Liver (tissue), 9 donors: Measurements from ENCODE around the gene OLFML3. TPM values are rescaled to one million over a fixed set of nuclear protein-coding genes. Genes with fewer than 3 reads are reported as not detected.
"Not testable (repeated sequence)": the region's sequence is repeated elsewhere in the genome, so short reads cannot be mapped to it uniquely, and the experiment has no call there.

ENCODE experiments used
- DNase-seq: peaks from one replicate; pipeline ENCODE4 v3.0.0-alpha.2; 2017; ENCODE audit warnings: low spot score
- H3K27ac ChIP-seq, 2 donors: one replicate each; pipeline ENCODE4 v1.7.0; 2013; ENCODE audit warnings: inconsistent platforms in 2 of 2, low read length in 2 of 2, control low read depth in 1 of 2, low read depth in 1 of 2, mild to moderate bottlenecking in 1 of 2
- H3K27me3 ChIP-seq, 4 donors: one replicate each; pipeline versions ENCODE4 v1.6.1 to v1.7.0; 2013; ENCODE audit warnings: low read length in 3 of 4, inconsistent platforms in 1 of 4, mild to moderate bottlenecking in 1 of 4, moderate library complexity in 1 of 4; ENCODE audit not compliant: control insufficient read depth in 4 of 4, insufficient read depth in 4 of 4
- H3K36me3 ChIP-seq, 4 donors: one replicate each; pipeline versions ENCODE4 v1.6.1 to v1.7.0; 2013; ENCODE audit warnings: low read length in 3 of 4, mild to moderate bottlenecking in 3 of 4, low read depth in 1 of 4, moderate library complexity in 1 of 4; ENCODE audit not compliant: control insufficient read depth in 4 of 4, insufficient read depth in 3 of 4
- H3K4me1 ChIP-seq, 4 donors: one replicate each; pipeline versions ENCODE4 v1.6.1 to v1.7.0; 2013; ENCODE audit warnings: low read length in 3 of 4, mild to moderate bottlenecking in 3 of 4, moderate library complexity in 1 of 4; ENCODE audit not compliant: control insufficient read depth in 4 of 4, insufficient read depth in 4 of 4
- H3K4me3 ChIP-seq, 3 donors: one replicate each; pipeline versions ENCODE4 v1.6.1 to v1.7.0; 2013; ENCODE audit warnings: low read length in 3 of 3, control low read depth in 1 of 3, low read depth in 1 of 3, mild to moderate bottlenecking in 1 of 3
- H3K9ac ChIP-seq, 2 donors: one replicate each; pipeline ENCODE4 v1.7.0; 2013; ENCODE audit warnings: low read length in 2 of 2, mild to moderate bottlenecking in 2 of 2, moderate library complexity in 2 of 2, control low read depth in 1 of 2, low read depth in 1 of 2
- H3K9me3 ChIP-seq, 4 donors: one replicate each; pipeline versions ENCODE4 v1.6.1 to v1.7.0; 2013; ENCODE audit warnings: low read length in 3 of 4; ENCODE audit not compliant: control insufficient read depth in 4 of 4
- ATF3 ChIP-seq: IDR thresholded peaks from 2 replicates; pipeline ENCODE4 v1.6.1; 2016; ENCODE audit warnings: antibody characterized with exemption
- CTCF ChIP-seq: fragments of 150-350 bp; IDR thresholded peaks from 2 replicates; pipeline ENCODE4 v1.5.1; 2017; ENCODE audit warnings: improper control_type of control experiment, low read depth, low read length; ENCODE audit not compliant: missing input control
- EGR1 ChIP-seq, 2 donors: IDR thresholded peaks; 2 replicates each; pipeline ENCODE4 v1.6.1; 2016 to 2018; ENCODE audit warnings: antibody characterized with exemption in 2 of 2, low read depth in 2 of 2
- FOXA1 ChIP-seq: IDR thresholded peaks from 2 replicates; pipeline ENCODE4 v1.6.1; 2016; ENCODE audit warnings: antibody characterized with exemption
- FOXA2 ChIP-seq: IDR thresholded peaks from 2 replicates; pipeline ENCODE4 v1.6.1; 2016; ENCODE audit warnings: antibody characterized with exemption
- GABPA ChIP-seq, 2 donors: IDR thresholded peaks in 1 of 2; conservative IDR thresholded peaks in 1 of 2; 2 replicates each; pipeline ENCODE4 v1.6.1; 2016; ENCODE audit warnings: antibody characterized with exemption in 2 of 2, mild to moderate bottlenecking in 1 of 2, moderate library complexity in 1 of 2
- HNF4A ChIP-seq, 2 donors: conservative IDR thresholded peaks; 2 replicates each; pipeline ENCODE4 v1.6.1; 2016; ENCODE audit warnings: antibody characterized with exemption in 2 of 2, mild to moderate bottlenecking in 2 of 2
- HNF4G ChIP-seq: IDR thresholded peaks from 2 replicates; pipeline ENCODE4 v1.6.1; 2016; ENCODE audit warnings: antibody characterized with exemption
- JUND ChIP-seq, 2 donors: IDR thresholded peaks; 2 replicates each; pipeline ENCODE4 v1.6.1; 2016; ENCODE audit warnings: antibody characterized with exemption in 2 of 2
- MAX ChIP-seq: IDR thresholded peaks from 2 replicates; pipeline ENCODE4 v1.6.1; 2016; ENCODE audit warnings: antibody characterized with exemption
- NR2F2 ChIP-seq: IDR thresholded peaks from 2 replicates; pipeline ENCODE4 v1.6.1; 2016; ENCODE audit warnings: antibody characterized with exemption
- RAD21 ChIP-seq, 2 donors: IDR thresholded peaks; 2 replicates each; pipeline ENCODE4 v1.6.1; 2016; ENCODE audit warnings: antibody characterized with exemption in 2 of 2, mild to moderate bottlenecking in 2 of 2
- REST ChIP-seq: IDR thresholded peaks from 2 replicates; pipeline ENCODE4 v1.6.1; 2016; ENCODE audit warnings: antibody characterized with exemption, mild to moderate bottlenecking
- RXRA ChIP-seq, 2 donors: IDR thresholded peaks; 2 replicates each; pipeline ENCODE4 v1.6.1; 2017 to 2018; ENCODE audit warnings: antibody characterized with exemption in 2 of 2, mild to moderate bottlenecking in 1 of 2
- SP1 ChIP-seq: IDR thresholded peaks from 2 replicates; pipeline ENCODE4 v1.6.1; 2018; ENCODE audit warnings: antibody characterized with exemption, mild to moderate bottlenecking
- TAF1 ChIP-seq: conservative IDR thresholded peaks from 2 replicates; pipeline ENCODE4 v1.6.1; 2016; ENCODE audit warnings: antibody characterized with exemption, mild to moderate bottlenecking
- YY1 ChIP-seq: IDR thresholded peaks from 2 replicates; pipeline ENCODE4 v1.6.1; 2016; ENCODE audit warnings: antibody characterized with exemption, mild to moderate bottlenecking
- WGBS: extraction: QIAGEN DNeasy Blood & Tissue Kit; methylation state at CpG from one replicate; pipeline ENCODE4 v1.1.7; 2013; 5-methylcytosine and 5-hydroxymethylcytosine counted together
- polyA plus RNA-seq, 2 donors: library from polyadenylated mRNA; stranded (reverse) in 1 of 2; unstranded in 1 of 2; fragments of 200-250 nt in 1 of 2; fragments of >200 nt in 1 of 2; fragmentation: Nextera tagmentation in 1 of 2; extraction: Ambion mirVana in 1 of 2; gene quantifications; one replicate each; pipeline versions ENCODE4 v1.2.1 to v1.2.3, GENCODE V29; 2013 to 2015
- total RNA-seq, 2 donors: library from RNA; depleted of rRNA; stranded (reverse); fragments of >200 nt; gene quantifications; one replicate each; pipeline ENCODE4 v1.2.3, GENCODE V29; 2014
- donor health status: healthy.
- donor health status: healthy.
- donor health status: healthy.
- donor health status: healthy.
- donor health status: healthy.

Gene OLFML3
- total and polyA plus RNA-seq, 4 donors: 8.3 to 16.7 (median 12.2) TPM

GRCh38 chr1:113947388-113948107, 31.7 kb upstream of the OLFML3 start:
- H3K27ac ChIP-seq: no peak overlapping the region
- no peaks in the 10 kb centered on the region for H3K27me3 ChIP-seq
- H3K9me3 ChIP-seq: no peaks in the 10 kb centered on the region
- peak overlapping the region in 1 of 2 donors; percentile 1 for H3K9ac ChIP-seq
- peaks cover 2 to 29% (median 22%) of the 10 kb centered on the region in 4 donors for H3K4me1 ChIP-seq
- no peak overlapping the region for H3K4me3 ChIP-seq
- DNase-seq: no peak
- 25% methylated on average over 3 of the region's 3 CpGs for WGBS
- peaks cover 0 to 3% (median 0%) of the 10 kb centered on the region in 4 donors for H3K36me3 ChIP-seq
- TF ChIP-seq CTCF: no peak
- TF ChIP-seq REST: no peak
- no peak for TF ChIP-seq NR2F2
- no peak for TF ChIP-seq TAF1
- TF ChIP-seq FOXA1: no peak

- 74% methylated on average over 4 of the region's 4 CpGs for WGBS
- H3K4me3 ChIP-seq, DNase-seq, H3K27me3 ChIP-seq, H3K27ac ChIP-seq, H3K9me3 ChIP-seq, H3K9ac ChIP-seq, H3K36me3 ChIP-seq: not testable (repeated sequence)
- H3K4me1 ChIP-seq: peaks cover 2 to 29% (median 22%) of the 10 kb centered on the region in 4 donors
These were observed 31.1 kb upstream of the OLFML3 start for GRCh38 chr1:113948151-113948550.

GRCh38 chr1:113949007-113949406, 30.3 kb upstream of the OLFML3 start:
- no peaks in the 10 kb centered on the region for H3K27me3 ChIP-seq
- no peak overlapping the region for H3K9ac ChIP-seq
- peaks cover 2 to 29% (median 22%) of the 10 kb centered on the region in 4 donors for H3K4me1 ChIP-seq
- no peaks in the 10 kb centered on the region for H3K9me3 ChIP-seq
- no peak overlapping the region for H3K27ac ChIP-seq
- WGBS: 31% methylated on average over 5 of the region's 5 CpGs
- DNase-seq: no peak
- no peak overlapping the region for H3K4me3 ChIP-seq
- peaks cover 0 to 2% (median 0%) of the 10 kb centered on the region in 4 donors for H3K36me3 ChIP-seq
- TF ChIP-seq EGR1 (IDR thresholded peaks at IDR 0.05; ENCODE audit: low read depth in 2 of 2) (no peak), MAX (no peak), HNF4A (conservative IDR thresholded peaks at IDR 0.05) (peak; percentile 58 to 71), TAF1 (no peak), HNF4G (no peak), FOXA1 (no peak), NR2F2 (peak; percentile 36), YY1 (peak; percentile 32), RXRA (IDR thresholded peaks at IDR 0.05) (peak; percentile 57), FOXA2 (no peak), SP1 (peak; percentile 37), GABPA (IDR thresholded peaks at IDR 0.05 in 1 of 2, conservative IDR thresholded peaks at IDR 0.05 in 1 of 2) (no peak), REST (no peak), JUND (IDR thresholded peaks at IDR 0.05) (peak in 1 of 2 donors; percentile 10), RAD21 (IDR thresholded peaks at IDR 0.05) (peak; percentile 43 to 51), ATF3 (peak; percentile 0)
